ENCODE measurements around the gene SLC49A4. TPM values are rescaled to one million over a fixed set of nuclear protein-coding genes. Genes with fewer than 3 reads are reported as not detected.
"Not testable (repeated sequence)": the region's sequence is repeated elsewhere in the genome, so short reads cannot be mapped to it uniquely, and the experiment has no call there.

Gene SLC49A4
- 14.5 TPM for total RNA-seq
- long read RNA-seq, transcript DIRC2-201 (9 exons, 3,596 nt): major isoform, 35 of 39 reads
- long read RNA-seq, partial matches to known transcripts: 2 of 39 reads
- long read RNA-seq, other reads (novel, unspliced or antisense): 2 of 39 reads

- H3K27ac ChIP-seq (replicated peaks): peak within 1 kb of the TSS; percentile 93
- H3K4me1 ChIP-seq: peaks cover 44% of the 10 kb centered on the region
- peak within 1 kb of the TSS; percentile 81 for H3K4me3 ChIP-seq
- H3K27me3 ChIP-seq (ENCODE audit: low read depth): no peaks in the 10 kb centered on the region
- intact Hi-C loops (cut with micrococcal nuclease): no loop called here
- DNase-seq: peak; percentile 80
- H3K9me3 ChIP-seq (replicated peaks): no peaks in the 10 kb centered on the region
- no peaks in the 10 kb centered on the region for H3K36me3 ChIP-seq
- TF ChIP-seq CTCF (IDR thresholded peaks at IDR 0.05; ENCODE audit: borderline replicate concordance): no peak
Measured at GRCh38 chr3:122794779-122795673, at the start of gene SLC49A4. Gene SLC49A4, plus strand, starts transcription at chr3:122795069. Its CDS starts 124 bp downstream, at chr3:122795193.

GRCh38 chr3:122745369-122746021 is 49.4 kb upstream of the SLC49A4 start:
- no peak for TF ChIP-seq CTCF (IDR thresholded peaks at IDR 0.05; ENCODE audit: borderline replicate concordance)
- H3K4me3 ChIP-seq: no peak overlapping the region
- no peak overlapping the region for H3K27ac ChIP-seq (replicated peaks)
- no peaks in the 10 kb centered on the region for H3K9me3 ChIP-seq (replicated peaks)
- no peak for DNase-seq
- H3K27me3 ChIP-seq (ENCODE audit: low read depth): no peaks in the 10 kb centered on the region
- H3K36me3 ChIP-seq: peaks cover 20% of the 10 kb centered on the region
- intact Hi-C loops (cut with micrococcal nuclease): no loop called here
- H3K4me1 ChIP-seq: no peaks in the 10 kb centered on the region

GRCh38 chr3:122747295-122747694 is 47.6 kb upstream of the SLC49A4 start:
- H3K4me3 ChIP-seq; H3K9me3 ChIP-seq (replicated peaks); intact Hi-C loops (cut with micrococcal nuclease); DNase-seq; H3K4me1 ChIP-seq; H3K27me3 ChIP-seq (ENCODE audit: low read depth); H3K27ac ChIP-seq (replicated peaks): not testable (repeated sequence)
- H3K36me3 ChIP-seq: peaks cover 26% of the 10 kb centered on the region

GRCh38 chr3:122748347-122748746 is 46.5 kb upstream of the SLC49A4 start:
- Histone ChIP-seq H3K9me3 (replicated peaks) (no peaks in the 10 kb centered on the region), H3K27me3 (ENCODE audit: low read depth) (no peaks in the 10 kb centered on the region), H3K36me3 (peaks cover 26% of the 10 kb centered on the region), H3K4me1 (no peaks in the 10 kb centered on the region), H3K27ac (replicated peaks) (no peak overlapping the region), H3K4me3 (no peak overlapping the region)
- intact Hi-C loops (cut with micrococcal nuclease): no loop called here
- no peak for DNase-seq
- TF ChIP-seq CTCF (IDR thresholded peaks at IDR 0.05; ENCODE audit: borderline replicate concordance): no peak

GRCh38 chr3:122754929-122755328 is 39.9 kb upstream of the SLC49A4 start:
- Histone ChIP-seq H3K27ac (replicated peaks) (no peak overlapping the region), H3K4me1 (peaks cover 1% of the 10 kb centered on the region), H3K4me3 (no peak overlapping the region), H3K9me3 (replicated peaks) (no peaks in the 10 kb centered on the region), H3K27me3 (ENCODE audit: low read depth) (no peaks in the 10 kb centered on the region), H3K36me3 (peaks cover 45% of the 10 kb centered on the region)
- intact Hi-C loops (cut with micrococcal nuclease): no loop called here
- peak; percentile 68 for TF ChIP-seq CTCF (IDR thresholded peaks at IDR 0.05; ENCODE audit: borderline replicate concordance)
- no peak for DNase-seq

Measured in left ventricle myocardium inferior (tissue), 1 donor.